Measurements from ENCODE around the gene NUDT16L1. TPM values are rescaled to one million over a fixed set of nuclear protein-coding genes. Genes with fewer than 3 reads are reported as not detected.
A peak's percentile ranks its signal among the peaks of the same experiment; 100 is the strongest.

NUDT16L1 gene
- total and polyA plus RNA-seq, 2 of the 13 experiments (the other 11 are each of a cell fraction or from before 2014, with no cell fraction given), result 28.0 to 40.5 TPM

GRCh38 chr16:4693296-4693955 lies at the start of gene NUDT16L1 (continued):
- TF ChIP-seq ZBTB42 (CRISPR knock-in tag; IDR thresholded peaks at IDR 0.05) (no peak), RNF219 (CRISPR knock-in tag; IDR thresholded peaks at IDR 0.05) (no peak), HIVEP1 (CRISPR knock-in tag; IDR thresholded peaks at IDR 0.05) (no peak; the same call in 1 of the 2 replicates), ELF1 (CRISPR knock-in tag; IDR thresholded peaks at IDR 0.05) (no peak), NCOA2 (CRISPR knock-in tag; IDR thresholded peaks at IDR 0.05) (no peak), NFE2 (CRISPR knock-in tag; IDR thresholded peaks at IDR 0.05) (no peak), SMARCE1 (IDR thresholded peaks at IDR 0.05; ENCODE audit: borderline replicate concordance) (no peak), SRF (IDR thresholded peaks at IDR 0.05; ENCODE audit: low read depth, low read length) (no peak), ZBTB7B (CRISPR knock-in tag; IDR thresholded peaks at IDR 0.05) (no peak), ZZZ3 (CRISPR knock-in tag; IDR thresholded peaks at IDR 0.05; ENCODE audit: borderline replicate concordance) (no peak), CAMTA2 (CRISPR knock-in tag; IDR thresholded peaks at IDR 0.05; ENCODE audit: borderline replicate concordance) (0 out of 2 replicates have a peak, but pooled peaks have one; percentile 37), IKZF4 (CRISPR knock-in tag; IDR thresholded peaks at IDR 0.05; ENCODE audit: borderline replicate concordance, low read depth, not compliant biosample characterization) (peak; percentile 46), GATAD2A (CRISPR knock-in tag; IDR thresholded peaks at IDR 0.05) (no peak), DPF2 (CRISPR knock-in tag; IDR thresholded peaks at IDR 0.05; ENCODE audit: borderline replicate concordance, low read depth) (no peak), TFAP4 (IDR thresholded peaks at IDR 0.05; ENCODE audit: borderline replicate concordance, low read depth) (no peak), MIXL1 (CRISPR knock-in tag; IDR thresholded peaks at IDR 0.05) (0 out of 2 replicates have a peak, but pooled peaks have one; percentile 38), CENPT (CRISPR knock-in tag; IDR thresholded peaks at IDR 0.05; ENCODE audit: low read depth) (peak; percentile 62; the same call in 1 of the 2 replicates), FOXA1 (IDR thresholded peaks at IDR 0.05) (no peak), FOXA1 (CRISPR knock-in tag; IDR thresholded peaks at IDR 0.05) (no peak), ZNF577 (CRISPR knock-in tag; IDR thresholded peaks at IDR 0.05; ENCODE audit: borderline replicate concordance, low read depth) (no peak), GATAD1 (CRISPR knock-in tag; IDR thresholded peaks at IDR 0.05) (peak; percentile 60), MEF2D (CRISPR knock-in tag; IDR thresholded peaks at IDR 0.05) (no peak), ZNF549 (CRISPR knock-in tag; IDR thresholded peaks at IDR 0.05) (no peak)
- TF ChIP-seq, protein P1, sequence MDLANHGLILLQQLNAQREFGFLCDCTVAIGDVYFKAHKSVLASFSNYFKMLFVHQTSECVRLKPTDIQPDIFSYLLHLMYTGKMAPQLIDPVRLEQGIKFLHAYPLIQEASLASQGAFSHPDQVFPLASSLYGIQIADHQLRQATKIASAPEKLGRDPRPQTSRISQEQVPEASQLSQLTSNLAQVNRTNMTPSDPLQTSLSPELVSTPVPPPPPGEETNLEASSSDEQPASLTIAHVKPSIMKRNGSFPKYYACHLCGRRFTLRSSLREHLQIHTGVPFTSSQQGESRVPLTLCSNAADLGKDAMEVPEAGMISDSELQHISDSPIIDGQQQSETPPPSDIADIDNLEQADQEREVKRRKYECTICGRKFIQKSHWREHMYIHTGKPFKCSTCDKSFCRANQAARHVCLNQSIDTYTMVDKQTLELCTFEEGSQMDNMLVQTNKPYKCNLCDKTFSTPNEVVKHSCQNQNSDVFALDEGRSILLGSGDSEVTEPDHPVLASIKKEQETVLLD (CRISPR knock-in tag; IDR thresholded peaks at IDR 0.05; ENCODE audit: low read depth), result no peak
- TF ChIP-seq, protein P2, sequence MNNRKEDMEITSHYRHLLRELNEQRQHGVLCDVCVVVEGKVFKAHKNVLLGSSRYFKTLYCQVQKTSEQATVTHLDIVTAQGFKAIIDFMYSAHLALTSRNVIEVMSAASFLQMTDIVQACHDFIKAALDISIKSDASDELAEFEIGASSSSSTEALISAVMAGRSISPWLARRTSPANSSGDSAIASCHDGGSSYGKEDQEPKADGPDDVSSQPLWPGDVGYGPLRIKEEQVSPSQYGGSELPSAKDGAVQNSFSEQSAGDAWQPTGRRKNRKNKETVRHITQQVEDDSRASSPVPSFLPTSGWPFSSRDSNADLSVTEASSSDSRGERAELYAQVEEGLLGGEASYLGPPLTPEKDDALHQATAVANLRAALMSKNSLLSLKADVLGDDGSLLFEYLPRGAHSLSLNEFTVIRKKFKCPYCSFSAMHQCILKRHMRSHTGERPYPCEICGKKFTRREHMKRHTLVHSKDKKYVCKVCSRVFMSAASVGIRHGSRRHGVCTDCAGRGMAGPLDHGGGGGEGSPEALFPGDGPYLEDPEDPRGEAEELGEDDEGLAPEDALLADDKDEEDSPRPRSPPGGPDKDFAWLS (CRISPR knock-in tag; IDR thresholded peaks at IDR 0.05; ENCODE audit: borderline replicate concordance), result no peak
- TF ChIP-seq, protein P3, sequence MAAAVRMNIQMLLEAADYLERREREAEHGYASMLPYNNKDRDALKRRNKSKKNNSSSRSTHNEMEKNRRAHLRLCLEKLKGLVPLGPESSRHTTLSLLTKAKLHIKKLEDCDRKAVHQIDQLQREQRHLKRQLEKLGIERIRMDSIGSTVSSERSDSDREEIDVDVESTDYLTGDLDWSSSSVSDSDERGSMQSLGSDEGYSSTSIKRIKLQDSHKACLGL (CRISPR knock-in tag; IDR thresholded peaks at IDR 0.05), result peak; percentile 69; the same call in 1 of the 2 replicates

Measured in HepG2 (cell line).